SJSA1 (cell line): ENCODE data around the gene SLC22A15. TPM values are rescaled to one million over a fixed set of nuclear protein-coding genes. Genes with fewer than 3 reads are reported as not detected.
"Not testable (repeated sequence)": the region's sequence is repeated elsewhere in the genome, so short reads cannot be mapped to it uniquely, and the experiment has no call there.

Experiments used
- DNase-seq, 2 experiments: peaks; one replicate each; pipeline ENCODE4 v3.0.0-alpha.2; 2015 to 2020; ENCODE audit warnings: low spot score in 2 of 2, low read depth in 1 of 2
- H3K27ac ChIP-seq: fragments of 250-450 bp; sonication (Bioruptor Pico); 2 replicates; pipeline ENCODE4 v1.5.1; 2020; ENCODE audit warnings: mild to moderate bottlenecking, moderate library complexity
- H3K27me3 ChIP-seq: fragments of 250-450 bp; sonication (Bioruptor Pico); replicated peaks from 2 replicates; pipeline ENCODE4 v1.5.1; 2020; ENCODE audit warnings: mild to moderate bottlenecking, moderate library complexity
- H3K36me3 ChIP-seq: fragments of 250-450 bp; sonication (Bioruptor Pico); 2 replicates; pipeline ENCODE4 v1.5.1; 2020; ENCODE audit warnings: mild to moderate bottlenecking
- H3K4me1 ChIP-seq: fragments of 250-450 bp; sonication (Bioruptor Pico); replicated peaks from 2 replicates; pipeline ENCODE4 v1.6.1; 2021; ENCODE audit warnings: mild to moderate bottlenecking
- H3K4me3 ChIP-seq: fragments of 250-450 bp; sonication (Bioruptor Pico); 2 replicates; pipeline ENCODE4 v1.5.1; 2020; ENCODE audit warnings: mild to moderate bottlenecking
- H3K9me3 ChIP-seq: fragments of 250-450 bp; sonication (Bioruptor Pico); replicated peaks from 2 replicates; pipeline ENCODE4 v1.5.1; 2020; ENCODE audit warnings: mild to moderate bottlenecking
- total RNA-seq: library from RNA; depleted of rRNA; stranded (reverse); fragments of >200 nt; shearing (Covaris generic); gene quantifications from 2 replicates; pipeline ENCODE4 v1.2.3, GENCODE V29; 2014

The SLC22A15 gene
- total RNA-seq, 1 experiment from 2014 or later, result 4.7 TPM

DNA sequence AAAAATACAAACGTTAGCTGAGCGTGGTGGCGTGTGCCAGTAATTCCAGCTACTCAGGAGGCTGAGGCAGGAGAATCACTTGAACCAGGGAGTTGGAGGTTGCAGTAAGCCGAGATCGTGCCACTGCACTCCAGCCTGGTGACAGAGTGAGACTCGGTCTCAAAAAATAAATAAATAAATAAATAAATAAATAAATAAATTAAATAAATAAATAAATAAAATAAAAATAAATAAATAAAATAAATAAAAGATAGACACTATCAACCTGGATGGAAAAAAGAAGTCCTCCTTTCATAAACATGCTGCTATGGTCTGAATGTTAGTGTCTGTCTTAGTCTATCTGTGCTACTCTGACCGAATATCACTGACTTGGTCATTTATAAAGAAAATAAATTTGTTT is 4.5 kb upstream of the SLC22A15 start:
- H3K4me1 ChIP-seq, DNase-seq, H3K36me3 ChIP-seq, H3K27ac ChIP-seq, H3K9me3 ChIP-seq, H3K4me3 ChIP-seq: not testable (repeated sequence)
- peaks cover 11% of the 10 kb centered on the region; the same call in 1 of the 2 replicates for H3K27me3 ChIP-seq

DNA sequence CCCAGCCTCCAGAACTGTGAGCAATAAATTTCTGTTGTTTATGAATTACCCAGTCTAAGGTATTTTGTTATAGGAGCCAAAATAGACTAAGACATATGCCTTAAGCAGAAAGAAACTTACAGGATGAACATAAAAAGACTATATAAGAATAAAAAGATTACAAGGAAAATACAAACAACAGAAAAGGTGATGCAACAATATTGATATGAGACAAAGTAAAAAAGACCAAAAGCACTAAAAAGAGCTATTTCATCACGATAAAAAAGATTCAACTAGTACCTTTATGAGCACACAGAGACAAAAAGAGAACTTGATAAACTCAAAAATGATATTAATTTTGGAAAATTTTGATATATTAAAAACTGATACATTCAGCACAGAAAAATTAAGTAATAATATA is 3.2 kb upstream of the SLC22A15 start:
- H3K9me3 ChIP-seq, result no peaks in the 10 kb centered on the region
- peaks cover 14% of the 10 kb centered on the region for H3K4me1 ChIP-seq

DNA sequence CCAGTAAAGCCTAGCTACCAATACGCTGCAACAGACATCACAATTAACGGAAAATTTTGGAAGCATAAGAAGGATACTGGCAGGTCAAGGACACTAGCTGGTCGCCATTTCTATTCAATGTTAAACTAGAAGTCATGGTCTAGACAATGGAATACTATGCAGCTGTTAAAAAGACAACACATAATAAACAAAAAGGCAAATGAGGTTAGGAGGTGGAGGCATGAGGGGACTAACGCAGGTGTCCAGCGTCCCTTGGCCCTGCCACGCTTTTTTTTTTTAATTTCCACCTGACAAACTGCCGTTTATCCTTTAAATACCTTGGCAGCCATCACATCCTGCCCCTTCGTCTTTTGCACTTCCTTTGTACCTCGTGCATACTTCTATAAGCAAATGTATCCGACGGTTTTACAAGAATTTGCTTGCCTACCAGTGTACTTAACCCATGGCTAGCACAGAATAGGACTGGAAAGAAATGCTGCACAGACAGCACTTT is 698 bp upstream of the SLC22A15 start:
- peak overlapping the region; percentile 61 for H3K4me3 ChIP-seq
- no peak for DNase-seq
- no peaks in the 10 kb centered on the region for H3K9me3 ChIP-seq
- H3K4me1 ChIP-seq, result peaks cover 14% of the 10 kb centered on the region
- no peak overlapping the region for H3K27ac ChIP-seq
- no peaks in the 10 kb centered on the region for H3K27me3 ChIP-seq
- H3K36me3 ChIP-seq, result no peaks in the 10 kb centered on the region

More for the DNA sequence above, 3.2 kb upstream of the SLC22A15 start:
- DNase-seq, result no peak
- H3K36me3 ChIP-seq, result no peaks in the 10 kb centered on the region
- H3K27ac ChIP-seq, result no peak overlapping the region
- no peak overlapping the region for H3K4me3 ChIP-seq
- H3K27me3 ChIP-seq, result peaks cover 8% of the 10 kb centered on the region; the same call in 1 of the 2 replicates

DNA sequence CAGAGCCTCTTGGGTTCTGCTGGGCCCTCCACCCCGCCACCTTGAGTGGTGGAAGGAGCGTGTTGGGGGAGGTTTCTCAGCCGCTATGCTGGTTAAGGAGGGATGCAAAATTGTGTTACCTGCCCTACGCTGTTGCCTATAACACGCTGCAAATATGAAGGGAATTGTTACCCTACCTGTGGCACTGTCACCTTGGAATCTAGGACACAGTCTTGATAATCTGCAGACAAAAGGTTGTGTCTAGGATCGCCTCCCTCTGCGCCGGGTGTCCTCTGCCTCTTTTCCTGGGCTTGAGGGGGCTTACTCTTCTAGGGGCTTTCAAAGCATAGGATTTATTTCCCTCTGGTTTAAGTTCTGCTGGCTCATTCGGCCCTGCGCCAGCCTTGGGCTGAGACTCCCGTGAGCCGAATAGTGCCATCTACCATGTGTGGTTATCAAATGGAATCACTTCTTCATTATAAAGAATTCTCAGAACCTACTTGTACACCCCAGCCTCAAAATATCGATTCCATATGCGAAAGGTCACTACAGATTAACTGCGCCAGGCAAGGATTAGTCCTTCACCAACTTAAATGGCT is 697 bp downstream of the SLC22A15 start:
- peaks cover 14% of the 10 kb centered on the region for H3K4me1 ChIP-seq
- H3K36me3 ChIP-seq, result no peaks in the 10 kb centered on the region
- H3K27me3 ChIP-seq, result no peaks in the 10 kb centered on the region
- DNase-seq, result peak in 1 of 2 experiments; percentile 26
- H3K4me3 ChIP-seq, result peak overlapping the region; percentile 61
- H3K9me3 ChIP-seq, result no peaks in the 10 kb centered on the region
- H3K27ac ChIP-seq, result no peak overlapping the region

DNA sequence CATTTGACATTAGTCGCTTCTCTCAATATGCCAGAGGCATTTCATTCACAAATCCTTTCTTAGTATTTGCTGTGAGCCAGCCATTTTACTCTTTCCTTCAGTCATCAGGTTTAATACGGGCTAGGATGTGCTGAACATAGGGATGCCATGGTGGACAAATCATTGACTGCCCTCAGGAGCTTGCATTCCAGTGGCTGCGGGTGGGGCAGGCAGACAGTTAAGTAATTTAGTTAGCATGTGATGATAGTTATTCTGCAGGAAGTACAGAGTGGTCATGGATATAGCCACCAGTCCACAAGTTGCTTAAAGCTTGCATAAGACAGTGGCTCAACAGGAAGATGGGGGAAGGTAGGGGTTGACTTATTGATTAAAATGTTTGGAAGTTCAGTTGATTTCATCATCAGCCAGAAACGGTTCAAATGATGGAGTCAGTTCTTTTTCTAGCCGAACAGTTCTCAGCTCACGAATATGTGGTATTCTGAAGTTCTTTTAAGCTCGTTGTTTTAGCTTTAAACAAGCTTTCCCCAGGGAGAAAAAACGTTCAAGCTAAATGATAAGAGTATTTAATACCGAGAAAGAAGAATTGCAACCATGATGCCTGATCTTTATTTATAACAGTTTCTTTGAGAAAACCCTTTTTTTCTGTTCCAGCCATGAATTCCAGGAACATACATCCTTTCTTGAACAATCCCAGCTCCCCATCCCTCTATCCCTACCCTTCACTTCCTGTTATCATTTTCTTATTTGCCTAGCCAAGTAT is 1.4 kb downstream of the SLC22A15 start:
- H3K27me3 ChIP-seq, result no peaks in the 10 kb centered on the region
- H3K4me1 ChIP-seq, result peaks cover 14% of the 10 kb centered on the region
- peak overlapping the region; percentile 61; the same call in 1 of the 2 replicates for H3K4me3 ChIP-seq
- no peaks in the 10 kb centered on the region for H3K9me3 ChIP-seq
- no peaks in the 10 kb centered on the region for H3K36me3 ChIP-seq
- DNase-seq, result peak in 1 of 2 experiments; percentile 14
- H3K27ac ChIP-seq, result no peak overlapping the region

DNA sequence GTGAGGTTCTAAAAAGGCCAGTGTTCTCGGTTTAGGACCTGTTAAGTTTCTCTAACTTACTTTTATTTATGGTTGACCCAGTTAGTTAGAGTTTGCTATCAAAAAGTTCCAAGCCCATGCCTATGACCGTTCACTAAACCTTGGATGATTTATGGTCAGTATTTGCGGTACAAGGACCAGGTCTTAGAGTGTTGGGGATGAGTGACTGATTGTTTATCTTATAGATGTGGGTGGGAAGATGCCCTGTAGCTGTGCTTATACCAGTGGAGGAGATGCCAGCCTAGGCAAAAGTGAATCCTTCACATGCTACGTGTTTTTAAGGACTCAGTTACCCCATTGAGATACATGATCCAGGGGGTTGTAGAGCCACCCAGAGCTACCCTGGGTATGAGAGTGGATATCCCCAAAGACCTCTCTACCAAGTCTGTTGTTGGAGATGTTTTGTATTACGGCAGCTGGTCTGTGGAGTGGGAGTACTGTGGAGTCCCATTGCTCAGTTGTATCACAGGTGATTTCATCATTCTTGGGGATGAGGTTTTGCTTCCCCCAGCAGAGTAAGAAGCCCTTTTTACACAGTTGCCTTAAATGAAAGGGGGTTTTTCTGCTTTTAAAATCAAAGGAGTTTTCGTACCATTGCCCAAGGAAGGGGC is 2.1 kb downstream of the SLC22A15 start:
- Histone ChIP-seq H3K27ac (no peak overlapping the region), H3K27me3 (no peaks in the 10 kb centered on the region), H3K4me1 (peaks cover 14% of the 10 kb centered on the region), H3K4me3 (no peak overlapping the region), H3K36me3 (no peaks in the 10 kb centered on the region), H3K9me3 (no peaks in the 10 kb centered on the region)
- no peak for DNase-seq

DNA sequence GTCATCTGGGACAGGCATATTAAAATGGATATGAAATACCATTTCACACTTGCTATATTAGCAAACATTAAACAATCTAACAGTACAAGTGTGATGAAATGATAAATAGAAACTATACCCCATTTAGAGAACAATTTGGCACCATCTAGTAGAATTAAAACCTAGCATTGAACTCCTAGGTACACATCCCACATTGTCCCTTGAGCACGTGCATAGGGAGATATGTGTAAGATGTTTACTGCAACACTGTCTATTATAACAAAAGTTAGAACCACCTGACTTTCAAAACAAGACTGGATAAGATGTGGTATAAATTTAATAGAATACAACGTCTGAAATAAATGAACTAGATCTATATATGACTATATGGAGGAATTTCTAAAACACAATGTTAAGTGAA is 3.8 kb downstream of the SLC22A15 start:
- no peak for DNase-seq

DNA sequence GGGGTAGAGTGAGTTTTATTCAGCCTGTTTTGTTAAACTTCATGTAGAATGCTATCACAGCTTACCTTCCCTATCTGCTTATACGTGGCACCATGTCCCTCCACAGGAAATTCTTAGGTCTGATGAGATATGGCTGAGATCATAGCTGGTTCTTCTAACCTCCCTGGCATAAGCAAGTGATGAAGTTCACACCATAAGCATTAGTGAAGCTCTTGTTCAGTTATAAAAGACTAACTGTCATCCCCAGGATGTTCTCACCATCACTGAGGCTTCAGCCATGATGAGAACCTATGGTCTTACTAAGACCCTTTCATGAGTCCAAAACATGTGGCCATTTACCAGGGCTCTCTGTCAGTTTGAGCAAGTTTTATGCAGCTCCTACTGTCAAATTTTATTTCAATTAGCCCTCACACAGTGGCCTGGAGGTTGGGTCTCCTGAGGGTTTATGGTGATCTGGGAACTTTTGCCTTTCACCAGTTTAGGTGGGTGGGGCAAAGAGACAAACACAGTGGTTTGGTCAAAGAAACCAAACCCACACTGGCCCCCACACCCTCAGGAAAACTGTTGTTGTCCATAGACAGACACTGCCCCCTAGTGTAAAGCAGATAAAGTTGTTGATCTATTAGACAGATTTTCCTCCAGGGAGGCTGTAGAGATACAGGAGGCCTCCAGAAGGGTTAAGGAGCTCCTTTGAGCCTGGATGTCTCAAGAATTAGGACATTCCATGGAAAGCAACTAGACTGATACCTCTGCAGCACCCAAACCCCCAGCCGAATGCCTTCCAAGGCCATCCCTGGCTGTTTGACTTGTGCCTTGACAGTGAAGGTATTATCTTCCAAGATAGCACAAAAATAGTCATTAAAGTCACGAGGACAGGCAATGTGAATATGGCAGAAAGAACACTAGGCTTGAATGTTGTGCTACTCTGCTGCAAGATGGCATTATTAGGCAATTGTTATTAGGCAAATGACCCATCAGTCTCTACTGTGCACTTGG is 5.0 kb downstream of the SLC22A15 start:
- H3K27ac ChIP-seq, result no peak overlapping the region
- H3K9me3 ChIP-seq, result no peaks in the 10 kb centered on the region
- H3K36me3 ChIP-seq, result no peaks in the 10 kb centered on the region
- DNase-seq, result peak; percentile 36 to 54
- no peak overlapping the region for H3K4me3 ChIP-seq
- H3K4me1 ChIP-seq, result peaks cover 14% of the 10 kb centered on the region
- no peaks in the 10 kb centered on the region for H3K27me3 ChIP-seq

More for the DNA sequence above, 3.8 kb downstream of the SLC22A15 start:
- Histone ChIP-seq H3K9me3 (no peaks in the 10 kb centered on the region), H3K27ac (no peak overlapping the region), H3K27me3 (no peaks in the 10 kb centered on the region), H3K4me3 (no peak overlapping the region), H3K4me1 (peaks cover 14% of the 10 kb centered on the region), H3K36me3 (no peaks in the 10 kb centered on the region)

DNA sequence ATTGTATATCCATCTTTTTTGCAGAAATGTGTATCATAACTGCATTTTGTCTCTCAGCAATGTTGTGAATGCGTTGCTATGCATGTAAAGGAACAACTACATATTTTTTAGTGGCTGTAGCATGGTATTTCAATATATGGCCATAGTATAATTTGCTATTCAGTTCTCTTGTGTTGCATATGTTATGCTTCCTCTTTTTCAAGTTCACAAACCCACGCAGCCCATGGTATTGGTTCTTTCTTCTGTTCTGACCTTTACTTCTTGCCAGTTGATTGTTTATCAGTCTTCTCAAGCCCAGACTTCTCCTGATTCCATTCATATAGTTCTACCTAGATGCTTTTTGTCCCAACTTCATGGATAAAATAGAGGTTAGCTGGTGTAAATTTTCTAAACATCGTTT is 6.1 kb downstream of the SLC22A15 start:
- H3K4me1 ChIP-seq, result peaks cover 6% of the 10 kb centered on the region
- no peak overlapping the region for H3K27ac ChIP-seq
- no peaks in the 10 kb centered on the region for H3K27me3 ChIP-seq
- no peaks in the 10 kb centered on the region for H3K36me3 ChIP-seq
- H3K9me3 ChIP-seq, result no peaks in the 10 kb centered on the region
- no peak for DNase-seq
- H3K4me3 ChIP-seq, result no peak overlapping the region

DNA sequence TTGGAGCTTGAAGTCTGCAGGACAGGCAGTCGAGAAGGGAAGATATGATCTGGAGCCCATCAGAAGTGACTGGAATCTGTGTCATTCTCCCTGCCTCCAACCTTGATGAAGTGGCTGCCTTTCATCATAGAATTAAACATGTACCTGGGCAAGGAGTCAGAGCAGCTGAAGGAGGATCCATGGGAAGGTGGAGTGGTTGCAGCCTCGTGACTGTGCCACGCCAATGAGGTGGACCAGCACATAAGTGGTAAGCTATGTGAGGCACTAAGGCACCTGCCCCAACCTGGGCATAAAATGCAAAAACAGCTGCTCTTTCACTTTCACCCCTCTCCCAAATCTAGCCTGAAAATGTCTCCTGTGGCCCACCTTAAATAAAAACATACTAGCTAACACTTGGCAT is 7.3 kb downstream of the SLC22A15 start:
- no peaks in the 10 kb centered on the region for H3K9me3 ChIP-seq
- no peak for DNase-seq
- no peaks in the 10 kb centered on the region for H3K27me3 ChIP-seq
- H3K4me1 ChIP-seq, result no peaks in the 10 kb centered on the region
- no peaks in the 10 kb centered on the region for H3K36me3 ChIP-seq
- no peak overlapping the region for H3K27ac ChIP-seq
- H3K4me3 ChIP-seq, result no peak overlapping the region

DNA sequence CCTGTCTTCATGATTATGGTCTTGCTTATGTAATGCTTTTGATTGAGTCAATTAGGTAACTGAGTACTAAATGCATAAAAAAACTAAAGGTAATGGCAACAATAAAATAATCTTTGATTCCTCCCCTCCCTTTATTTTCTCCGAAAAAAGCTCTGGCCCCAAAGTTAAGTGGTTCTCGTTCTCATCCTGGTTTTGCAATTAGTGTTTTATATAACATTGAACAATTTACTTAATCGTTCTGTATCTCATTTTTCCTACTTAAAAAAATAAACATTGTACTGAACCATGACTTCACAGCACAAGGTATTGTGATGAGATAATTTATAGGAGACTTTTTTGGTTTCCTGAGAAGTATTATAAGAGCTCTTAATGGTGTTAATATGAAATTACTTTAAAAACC is 11.3 kb downstream of the SLC22A15 start:
- no peaks in the 10 kb centered on the region for H3K36me3 ChIP-seq
- no peak overlapping the region for H3K4me3 ChIP-seq
- DNase-seq, result no peak
- no peak overlapping the region for H3K27ac ChIP-seq
- H3K9me3 ChIP-seq, result no peaks in the 10 kb centered on the region
- no peaks in the 10 kb centered on the region for H3K4me1 ChIP-seq
- H3K27me3 ChIP-seq, result no peaks in the 10 kb centered on the region

DNA sequence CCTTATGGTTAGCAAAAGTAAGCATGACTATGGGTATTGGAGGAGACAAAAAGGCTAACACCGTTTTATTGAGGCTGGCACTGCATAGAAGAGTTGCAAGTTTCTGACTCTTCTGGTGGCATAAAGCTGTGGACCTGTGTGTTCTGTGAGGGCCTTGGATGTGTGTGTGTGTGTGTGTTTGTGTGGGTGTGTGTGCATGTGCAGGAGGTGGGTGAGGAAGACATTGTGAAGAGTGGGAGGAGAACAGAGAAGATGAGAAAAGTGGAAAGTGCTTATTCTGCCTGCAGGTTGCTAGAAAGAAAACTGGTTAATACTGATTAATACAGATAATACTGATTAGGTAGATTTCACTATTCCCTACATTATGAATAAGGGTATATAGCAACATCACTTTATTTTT is 12.6 kb downstream of the SLC22A15 start:
- Histone ChIP-seq H3K27me3 (no peaks in the 10 kb centered on the region), H3K36me3 (peaks cover 3% of the 10 kb centered on the region; the same call in 1 of the 2 replicates), H3K4me3 (no peak overlapping the region), H3K4me1 (no peaks in the 10 kb centered on the region), H3K9me3 (no peaks in the 10 kb centered on the region), H3K27ac (no peak overlapping the region)
- DNase-seq, result no peak

DNA sequence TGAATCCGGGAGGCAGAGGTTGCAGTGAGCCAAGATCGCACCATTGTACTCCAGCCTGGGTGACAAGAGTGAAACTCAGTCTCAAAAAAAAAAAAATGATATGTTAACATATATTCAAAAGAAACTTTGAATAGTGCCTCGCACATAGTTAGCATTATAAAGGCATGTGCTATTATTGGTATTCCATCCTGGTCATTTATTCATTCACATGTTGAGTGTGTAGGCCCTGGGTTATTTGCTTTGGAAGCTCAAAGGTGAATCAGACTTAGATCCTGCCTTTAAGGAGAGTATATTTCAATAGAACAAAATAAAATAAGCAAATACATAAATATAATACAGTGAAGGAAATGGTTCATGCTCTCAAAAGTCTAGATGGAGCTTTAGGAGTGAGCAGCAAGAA is 13.4 kb downstream of the SLC22A15 start:
- Histone ChIP-seq H3K36me3 (peaks cover 3% of the 10 kb centered on the region; the same call in 1 of the 2 replicates), H3K4me3 (no peak overlapping the region), H3K4me1 (no peaks in the 10 kb centered on the region), H3K27me3 (no peaks in the 10 kb centered on the region), H3K27ac (no peak overlapping the region), H3K9me3 (no peaks in the 10 kb centered on the region)
- no peak for DNase-seq
